Activated T-cell treated with anti-CD3 and anti-CD28 coated beads for 1 hour (primary cell): Measurements from ENCODE around the gene DAPK3.
"Not testable (repeated sequence)": the region's sequence is repeated elsewhere in the genome, so short reads cannot be mapped to it uniquely, and the experiment has no call there.

Experiments
- DNase-seq: peaks from one replicate; pipeline ENCODE4 v3.0.0-alpha.2; 2020; ENCODE audit warnings: low read depth

DAPK3 gene

GRCh38 chr19:3954107-3954506 is 16.8 kb downstream of the DAPK3 start:
- DNase-seq, result no peak

- DNase-seq, result not testable (repeated sequence)
These were observed 18.1 kb downstream of the DAPK3 start for GRCh38 chr19:3952755-3953276.

DNA sequence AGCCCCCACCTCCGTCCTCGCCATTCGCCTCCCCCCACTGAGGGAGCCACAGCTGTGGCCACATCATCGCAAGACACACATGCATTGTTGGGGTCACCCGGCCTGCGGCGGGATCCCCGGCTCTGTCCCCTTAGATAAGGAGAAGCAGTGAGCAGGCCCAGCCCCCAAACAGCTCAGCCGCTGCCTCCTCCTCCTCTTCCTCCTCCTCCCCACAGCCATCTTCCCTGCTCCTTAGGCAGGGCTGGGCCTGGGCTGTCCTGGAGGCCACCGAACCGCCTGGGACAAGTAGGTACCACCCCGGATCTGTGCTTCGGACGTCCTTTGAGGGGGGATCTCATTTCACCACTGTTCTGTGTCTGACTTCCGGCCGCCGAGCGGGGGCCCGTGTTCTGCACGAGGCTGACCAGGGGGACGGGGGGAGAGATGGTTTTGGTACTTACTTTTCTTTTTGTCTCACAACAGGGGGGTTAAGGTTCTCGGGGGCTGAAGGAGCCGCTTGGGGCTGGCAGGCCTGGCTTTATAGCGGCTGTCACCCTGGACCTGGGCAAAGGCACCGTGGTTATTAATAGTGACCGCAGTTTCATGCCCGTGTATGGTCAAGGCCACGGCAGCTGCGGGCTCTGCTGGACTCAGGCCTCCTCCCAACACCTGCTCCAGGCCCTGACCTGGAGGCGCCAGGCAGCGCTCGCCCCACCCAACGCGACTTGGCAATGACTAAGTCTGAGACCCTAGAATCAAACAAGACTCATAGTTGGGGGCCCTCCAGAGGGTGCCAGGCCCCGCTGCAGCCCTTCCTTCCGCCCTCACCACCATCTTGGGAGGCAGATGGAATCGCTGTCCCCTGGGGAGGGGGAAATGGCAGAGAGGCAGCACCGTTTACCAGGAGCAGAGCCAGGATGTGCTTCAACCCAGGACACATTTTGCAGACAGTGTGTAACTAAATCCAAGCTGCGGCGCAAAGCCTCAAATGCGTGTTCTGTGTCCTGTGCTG is 19.7 kb downstream of the DAPK3 start:
- no peak for DNase-seq

DNA sequence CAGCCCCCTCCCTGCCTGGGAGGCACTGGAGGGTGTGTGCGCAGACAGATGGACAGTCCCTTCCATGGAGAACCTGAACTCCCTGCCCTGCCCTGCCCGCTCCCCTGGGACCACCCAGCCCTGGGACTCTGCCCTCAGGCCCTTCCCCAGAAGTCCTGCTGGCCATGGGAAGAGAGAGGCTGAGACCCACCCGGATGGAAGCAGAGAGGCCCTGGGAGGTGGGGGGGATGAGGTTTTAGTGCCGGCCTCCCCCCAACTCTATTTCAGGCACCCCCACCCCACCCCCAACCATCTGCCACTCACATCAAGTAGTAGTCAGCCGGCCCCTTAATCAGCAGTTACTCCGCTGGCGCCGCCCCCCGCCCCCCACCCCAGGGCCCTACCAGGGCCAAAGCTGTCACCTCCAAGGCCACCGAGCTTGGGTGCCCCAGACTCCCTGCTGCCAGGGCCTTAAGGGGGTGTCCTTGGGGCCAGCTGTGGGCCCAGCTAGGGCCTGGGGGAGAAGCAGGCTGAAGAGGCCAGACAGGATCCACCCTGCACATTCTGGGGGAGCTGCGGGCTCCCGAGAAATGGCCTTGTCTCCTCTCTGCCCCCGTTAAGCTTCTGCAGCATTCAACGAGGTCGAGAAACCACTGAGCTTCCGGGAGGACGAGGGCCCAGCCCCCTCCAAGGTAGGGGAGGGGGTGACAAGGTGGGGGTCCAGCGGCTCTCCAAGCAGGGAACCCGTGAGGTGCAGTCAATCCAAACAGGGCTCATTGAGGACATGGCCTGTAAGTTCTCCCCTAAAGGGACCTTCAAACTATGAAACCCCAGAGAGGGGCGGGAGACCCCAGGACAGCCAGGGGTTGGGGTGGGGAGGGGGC is 20.7 kb downstream of the DAPK3 start:
- DNase-seq, result no peak

DNA sequence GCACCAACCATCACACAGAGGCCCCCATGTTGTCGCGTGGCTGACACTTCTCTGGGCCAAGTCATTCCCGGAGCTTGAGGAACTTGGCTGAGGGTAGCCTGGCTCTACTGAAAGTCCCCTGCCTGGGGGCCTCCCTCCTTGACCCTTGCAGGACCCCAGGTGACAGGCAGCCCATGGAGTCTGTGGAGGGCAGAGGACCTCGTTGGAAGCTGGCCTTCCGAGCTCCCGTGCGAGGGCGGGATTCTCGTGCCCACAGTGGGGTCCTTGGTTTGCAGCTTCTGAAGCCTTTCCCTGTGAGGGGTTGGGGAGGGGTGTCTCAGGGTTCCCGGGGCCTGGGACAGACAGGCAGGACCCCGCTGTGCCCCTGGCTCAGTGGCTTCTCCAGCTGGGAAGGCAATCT is 21.6 kb downstream of the DAPK3 start:
- no peak for DNase-seq

DNA sequence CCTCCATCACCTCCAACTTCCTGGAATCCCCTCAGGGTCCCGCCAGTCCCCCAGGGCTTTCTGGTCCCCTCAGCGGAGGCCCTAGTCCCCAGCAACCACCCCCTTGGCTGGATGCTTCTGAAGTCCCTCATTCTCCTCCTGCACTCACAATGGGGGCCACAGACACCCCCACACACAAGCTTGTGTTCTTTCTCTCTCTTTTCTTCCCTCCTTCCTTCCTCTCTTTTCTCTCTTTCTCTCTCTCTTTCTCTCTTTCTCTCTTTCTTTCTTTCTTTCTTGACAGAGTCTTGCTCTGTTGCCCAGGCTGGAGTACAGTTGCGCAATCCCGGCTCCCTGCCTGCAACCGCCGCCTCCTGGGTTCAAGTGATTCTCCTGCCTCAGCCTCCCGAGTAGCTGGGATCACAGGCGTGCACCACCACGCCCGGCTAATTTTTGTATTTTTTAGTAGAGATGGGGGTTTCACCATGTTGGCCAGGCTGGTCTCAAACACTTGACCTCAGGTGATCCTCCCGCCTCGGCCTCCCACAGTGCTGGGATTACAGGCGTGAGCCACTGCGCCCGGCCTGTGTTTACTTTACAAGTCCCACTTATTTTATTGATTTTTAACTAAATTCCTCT is 23.5 kb downstream of the DAPK3 start:
- DNase-seq, result not testable (repeated sequence)

DNA sequence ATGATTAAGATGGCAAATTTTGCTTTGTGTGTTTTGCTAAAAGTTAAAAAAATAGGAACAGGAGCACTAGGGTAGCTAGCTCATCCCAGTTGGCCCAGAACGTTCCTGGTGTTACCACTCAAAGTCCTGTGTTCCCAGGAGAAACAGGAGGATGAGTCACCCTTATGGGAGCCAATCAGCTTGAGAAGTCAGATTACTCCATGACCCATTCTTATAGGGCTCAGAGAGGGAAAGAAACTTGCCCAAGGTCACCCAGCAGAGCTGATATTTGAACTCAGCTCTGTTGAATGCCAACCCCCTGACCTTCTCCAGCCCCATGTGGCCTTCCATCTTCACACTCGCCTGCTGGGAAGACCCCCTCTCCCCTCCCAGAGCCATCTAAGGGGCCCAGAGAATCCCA is 25.1 kb downstream of the DAPK3 start:
- no peak for DNase-seq

DNA sequence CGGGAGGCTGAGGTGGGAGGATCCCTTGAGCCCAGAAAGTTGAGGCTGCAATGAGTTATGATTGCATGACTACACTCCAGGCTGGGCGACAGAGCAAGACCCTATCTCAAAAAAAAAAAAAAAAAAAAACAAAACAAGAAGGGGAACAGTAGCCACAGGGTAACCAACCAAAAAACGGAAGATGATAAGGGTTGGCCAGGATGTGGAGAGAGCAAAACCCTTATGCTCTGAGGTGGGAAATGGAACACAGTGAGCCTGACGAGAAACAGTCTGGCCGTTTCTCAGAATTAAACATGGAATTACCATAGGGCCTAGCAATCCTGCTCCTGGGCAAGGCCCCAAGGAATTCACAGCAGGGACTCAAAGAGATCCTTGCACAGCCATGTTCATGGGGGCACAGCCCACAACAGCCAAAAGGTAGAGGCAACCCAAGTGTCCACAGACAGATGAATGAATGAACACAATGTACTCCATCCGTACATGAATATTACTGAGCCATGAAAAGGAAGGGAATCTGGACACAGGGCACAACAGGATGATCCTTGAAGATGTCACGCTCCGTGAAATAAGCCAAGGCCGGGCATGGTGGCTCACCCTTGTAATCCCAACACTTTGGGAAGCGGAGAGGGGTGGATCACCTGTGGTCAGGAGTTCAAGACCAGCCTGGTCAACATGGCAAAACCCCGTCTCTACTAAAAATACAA is 26.7 kb downstream of the DAPK3 start:
- no peak for DNase-seq

DNA sequence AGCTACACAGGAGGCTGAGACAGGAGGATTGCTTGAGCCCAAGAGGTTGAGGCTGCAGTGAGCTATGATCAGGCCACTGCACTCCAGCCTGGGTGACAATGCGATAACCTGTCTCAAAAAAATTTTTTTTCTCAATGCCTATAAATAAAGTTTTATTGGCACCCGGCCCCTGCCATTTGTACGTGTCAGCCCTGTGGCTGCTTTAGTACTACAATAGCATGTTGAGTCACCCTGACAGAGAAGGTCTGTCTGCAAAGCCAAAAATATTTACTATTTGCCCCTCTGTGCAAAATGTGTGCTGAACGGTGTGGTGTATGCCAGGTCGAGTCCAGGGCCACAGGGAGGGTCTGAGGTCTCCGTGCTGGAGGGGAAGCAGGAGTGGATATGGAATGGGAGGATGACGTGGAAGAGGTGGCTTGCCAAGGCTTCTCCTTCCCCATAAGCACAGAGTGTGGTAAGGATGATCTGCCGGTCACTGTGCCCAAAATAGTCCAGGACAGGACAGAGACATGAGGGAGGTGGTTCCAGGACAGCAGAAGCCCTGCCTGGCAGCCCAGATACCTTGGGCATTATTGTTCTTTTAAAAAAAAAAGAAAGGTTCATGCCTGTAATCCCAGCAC is 28.0 kb downstream of the DAPK3 start:
- DNase-seq, result no peak

GRCh38 chr19:3938300-3938950 is 32.5 kb downstream of the DAPK3 start:
- not testable (repeated sequence) for DNase-seq

DNA sequence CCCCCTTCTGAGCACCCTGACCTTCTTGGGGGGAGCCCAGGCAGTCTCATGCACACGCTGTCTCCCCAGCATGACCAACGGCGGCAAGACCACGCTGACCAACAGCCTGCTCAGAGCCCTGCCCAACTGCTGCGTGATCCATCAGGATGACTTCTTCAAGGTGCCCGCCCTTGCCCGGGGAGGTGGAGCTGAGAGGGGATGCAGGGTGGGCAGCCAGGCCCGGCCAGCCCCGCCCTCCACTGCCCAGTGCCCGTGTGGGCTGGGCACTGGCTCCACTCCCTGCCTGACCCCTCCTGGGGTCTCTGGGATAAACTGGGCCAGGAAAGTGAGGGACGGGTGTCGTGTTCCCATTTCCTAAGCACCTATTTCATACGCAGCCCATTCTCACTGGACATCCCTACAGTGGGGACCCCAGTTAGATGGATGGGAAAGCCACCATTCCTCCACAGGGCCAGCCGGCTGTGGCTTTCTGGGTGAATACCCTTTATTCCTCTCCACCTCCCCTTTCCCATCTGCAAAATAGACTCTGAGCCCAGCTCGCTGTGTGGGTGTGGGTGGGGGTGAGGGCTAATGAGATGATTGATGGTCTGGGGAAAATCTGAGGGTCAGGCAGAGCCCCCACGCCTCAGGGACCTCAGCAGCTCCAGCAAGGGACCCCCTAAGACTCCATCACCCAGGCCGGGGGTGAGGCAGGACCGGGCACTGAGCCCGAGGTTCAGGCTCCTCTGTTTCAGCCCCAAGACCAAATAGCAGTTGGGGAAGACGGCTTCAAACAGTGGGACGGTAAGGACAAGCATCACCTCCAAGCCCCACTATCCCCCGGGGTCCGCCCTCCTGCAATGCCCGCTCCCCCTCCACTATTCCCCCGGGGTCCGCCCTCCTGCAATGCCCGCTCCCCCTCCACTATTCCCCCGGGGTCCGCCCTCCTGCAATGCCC is 34.1 kb downstream of the DAPK3 start:
- DNase-seq, result no peak

- no peak for DNase-seq
These were observed 37.7 kb downstream of the DAPK3 start, which contains the start of gene NMRK2 for GRCh38 chr19:3932931-3933810. Gene NMRK2, plus strand, starts transcription at chr19:3933069. Its CDS starts 603 bp downstream, at chr19:3933672.

GRCh38 chr19:3931041-3931440 is 39.9 kb downstream of the DAPK3 start:
- no peak for DNase-seq

DNA sequence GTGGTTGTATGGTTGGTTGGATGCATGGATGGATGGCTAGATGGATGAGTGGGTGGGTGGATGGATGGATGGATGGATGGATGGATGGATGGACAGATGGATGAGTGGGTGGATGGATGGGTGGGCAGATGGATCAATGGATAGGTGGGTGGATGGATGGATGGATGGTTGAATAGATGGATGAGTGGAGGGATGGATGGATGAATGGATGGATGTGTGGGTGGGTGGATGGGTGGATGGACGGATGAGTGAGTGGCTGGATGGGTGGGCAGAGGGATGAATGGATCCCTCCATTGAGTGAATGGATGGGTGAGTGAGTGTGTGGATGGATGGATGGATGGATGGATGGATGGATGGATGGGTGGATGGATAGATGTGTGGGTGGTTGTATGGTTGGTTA is 47.0 kb downstream of the DAPK3 start:
- DNase-seq, result no peak

DNA sequence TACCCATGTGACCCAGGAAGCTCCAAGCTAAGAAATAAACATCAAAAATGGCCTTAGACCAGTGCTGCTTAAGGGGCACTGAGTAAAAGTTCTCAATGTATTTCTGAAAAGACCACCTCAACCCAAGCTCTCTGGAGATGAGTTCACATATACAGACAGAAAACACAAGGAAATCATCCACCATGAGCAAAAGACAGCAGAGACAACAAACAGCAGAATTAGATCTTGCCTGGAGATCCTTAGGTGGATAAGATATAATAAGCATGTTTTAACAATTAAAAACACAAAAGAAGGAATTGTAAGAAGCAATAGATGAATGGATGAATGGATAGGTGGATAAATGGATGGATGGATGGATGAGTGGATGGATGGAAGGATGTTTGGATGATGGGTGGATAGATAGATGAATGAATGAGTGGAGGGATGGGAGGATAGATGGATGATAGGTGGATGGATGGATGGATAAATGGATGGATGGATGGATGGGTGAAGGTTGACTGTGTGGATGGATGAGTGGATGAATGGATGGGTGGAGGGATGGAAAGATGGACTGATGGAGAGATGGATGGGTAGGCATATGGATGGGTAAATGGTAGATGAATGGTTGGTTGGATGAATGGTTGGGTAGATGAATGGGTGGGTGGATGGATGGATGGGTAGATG is 47.7 kb downstream of the DAPK3 start:
- no peak for DNase-seq

GRCh38 chr19:3919793-3920192 is 51.1 kb downstream of the DAPK3 start:
- DNase-seq, result no peak

DNA sequence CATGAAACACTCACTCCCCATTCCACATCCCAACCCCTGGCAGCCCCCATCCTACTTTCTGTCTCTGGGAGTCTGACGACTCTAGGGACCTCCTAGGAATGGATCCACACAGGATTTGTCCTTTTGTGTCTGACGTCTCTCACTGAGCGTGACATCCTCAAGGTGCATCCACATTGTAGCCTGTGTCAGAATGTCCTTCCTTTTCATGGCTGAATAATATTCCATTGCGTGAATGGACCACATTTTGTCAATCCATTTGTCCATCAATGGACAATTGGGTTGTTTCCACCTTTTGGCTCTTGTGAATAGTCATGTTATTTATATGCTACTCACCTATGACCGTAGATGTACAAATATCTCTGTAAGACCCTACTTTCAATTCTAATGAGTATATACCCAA is 54.9 kb downstream of the DAPK3 start:
- no peak for DNase-seq

GRCh38 chr19:3914199-3914598 is 56.7 kb downstream of the DAPK3 start:
- DNase-seq, result no peak
